Astrocyte (in vitro differentiated cells and primary cell): ENCODE measurements around the gene ENOX1.

Experiments used
- EZH2 ChIP-seq: IDR thresholded peaks from 2 replicates; pipeline ENCODE4 v1.6.1; 2012; ENCODE audit warnings: mild to moderate bottlenecking, low read length, inconsistent platforms; ENCODE audit not compliant: insufficient read depth
- TF ChIP-seq, protein P1 (sequence below): IDR thresholded peaks from 2 replicates; pipeline ENCODE4 v1.5.1; 2011; ENCODE audit warnings: low read depth, mild to moderate bottlenecking, inconsistent platforms, low read length, moderate library complexity; ENCODE audit not compliant: insufficient read depth

DNA sequence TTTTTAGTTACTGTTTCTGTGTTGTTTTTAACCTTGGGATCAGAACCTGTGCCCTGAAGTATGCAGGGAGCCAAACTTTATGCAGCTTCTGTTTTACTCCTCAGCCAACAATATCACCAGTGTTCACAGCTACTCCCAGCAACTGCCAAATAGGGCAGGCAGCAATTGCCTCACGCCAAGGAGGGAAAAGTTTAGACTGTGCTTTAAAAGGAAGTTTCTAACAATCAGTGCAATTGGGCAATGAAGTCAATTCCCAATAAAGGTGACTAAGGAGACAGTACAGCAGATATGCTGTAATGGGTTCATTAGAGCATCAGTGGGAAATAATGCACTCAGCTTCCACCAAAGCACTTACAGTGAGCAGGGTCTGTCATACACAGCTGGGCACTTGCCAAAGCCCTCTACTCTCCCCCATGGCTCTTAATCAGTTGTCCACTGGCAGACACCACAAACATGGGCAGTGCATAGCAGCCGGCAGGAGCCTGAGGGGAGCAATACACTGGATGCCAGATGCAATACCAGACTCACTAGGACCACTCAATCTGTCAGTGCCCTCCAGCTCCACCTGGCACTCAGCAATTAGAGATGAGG lies 19.3 kb downstream of the ENOX1 start:
- TF ChIP-seq EZH2 = no peak
- TF ChIP-seq, protein P1, sequence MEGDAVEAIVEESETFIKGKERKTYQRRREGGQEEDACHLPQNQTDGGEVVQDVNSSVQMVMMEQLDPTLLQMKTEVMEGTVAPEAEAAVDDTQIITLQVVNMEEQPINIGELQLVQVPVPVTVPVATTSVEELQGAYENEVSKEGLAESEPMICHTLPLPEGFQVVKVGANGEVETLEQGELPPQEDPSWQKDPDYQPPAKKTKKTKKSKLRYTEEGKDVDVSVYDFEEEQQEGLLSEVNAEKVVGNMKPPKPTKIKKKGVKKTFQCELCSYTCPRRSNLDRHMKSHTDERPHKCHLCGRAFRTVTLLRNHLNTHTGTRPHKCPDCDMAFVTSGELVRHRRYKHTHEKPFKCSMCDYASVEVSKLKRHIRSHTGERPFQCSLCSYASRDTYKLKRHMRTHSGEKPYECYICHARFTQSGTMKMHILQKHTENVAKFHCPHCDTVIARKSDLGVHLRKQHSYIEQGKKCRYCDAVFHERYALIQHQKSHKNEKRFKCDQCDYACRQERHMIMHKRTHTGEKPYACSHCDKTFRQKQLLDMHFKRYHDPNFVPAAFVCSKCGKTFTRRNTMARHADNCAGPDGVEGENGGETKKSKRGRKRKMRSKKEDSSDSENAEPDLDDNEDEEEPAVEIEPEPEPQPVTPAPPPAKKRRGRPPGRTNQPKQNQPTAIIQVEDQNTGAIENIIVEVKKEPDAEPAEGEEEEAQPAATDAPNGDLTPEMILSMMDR = no peak
